Measurements from ENCODE around the gene INVS.

Gene INVS

GRCh38 chr9:100208673-100209072 lies 109.6 kb downstream of the INVS start:
- Histone ChIP-seq H3K4me3 (ENCODE audit: low read depth, low read length) (no peak overlapping the region), H3K9me3 (ENCODE audit: control insufficient read depth, low read length) (no peaks in the 10 kb centered on the region), H3K79me2 (no peaks in the 10 kb centered on the region), H3K36me3 (ENCODE audit: control insufficient read depth, insufficient read depth, low read length) (no peaks in the 10 kb centered on the region), H3K9ac (no peak overlapping the region), H3K4me2 (ENCODE audit: low read length) (no peak overlapping the region), H3K27ac (no peak overlapping the region), H3K4me1 (no peaks in the 10 kb centered on the region), H2AFZ (no peak overlapping the region), H3K27me3 (ENCODE audit: control insufficient read depth, insufficient read depth, low read length) (no peaks in the 10 kb centered on the region)
- TF ChIP-seq CTCF (IDR thresholded peaks at IDR 0.05): no peak

GRCh38 chr9:100211476-100211875 lies 112.4 kb downstream of the INVS start:
- Histone ChIP-seq H3K9ac (no peak overlapping the region), H3K4me2 (ENCODE audit: low read length) (no peak overlapping the region), H3K4me1 (no peaks in the 10 kb centered on the region), H3K9me3 (ENCODE audit: control insufficient read depth, low read length) (no peaks in the 10 kb centered on the region), H2AFZ (no peak overlapping the region), H3K27me3 (ENCODE audit: control insufficient read depth, insufficient read depth, low read length) (no peaks in the 10 kb centered on the region), H3K36me3 (ENCODE audit: control insufficient read depth, insufficient read depth, low read length) (no peaks in the 10 kb centered on the region), H3K4me3 (ENCODE audit: low read depth, low read length) (no peak overlapping the region), H3K27ac (no peak overlapping the region), H3K79me2 (no peaks in the 10 kb centered on the region)
- TF ChIP-seq CTCF (IDR thresholded peaks at IDR 0.05): no peak

GRCh38 chr9:100213730-100214477 lies 114.9 kb downstream of the INVS start:
- Histone ChIP-seq H3K27me3 (ENCODE audit: control insufficient read depth, insufficient read depth, low read length) (no peaks in the 10 kb centered on the region), H3K9me3 (ENCODE audit: control insufficient read depth, low read length) (no peaks in the 10 kb centered on the region), H2AFZ (no peak overlapping the region), H3K27ac (no peak overlapping the region), H3K4me1 (no peaks in the 10 kb centered on the region), H3K9ac (no peak overlapping the region), H3K79me2 (no peaks in the 10 kb centered on the region), H3K4me3 (ENCODE audit: low read depth, low read length) (no peak overlapping the region), H3K36me3 (ENCODE audit: control insufficient read depth, insufficient read depth, low read length) (no peaks in the 10 kb centered on the region), H3K4me2 (ENCODE audit: low read length) (no peak overlapping the region)
- TF ChIP-seq CTCF (IDR thresholded peaks at IDR 0.05): no peak

GRCh38 chr9:100216178-100216787 lies 117.2 kb downstream of the INVS start:
- no peak overlapping the region for H3K4me2 ChIP-seq (ENCODE audit: low read length)
- no peaks in the 10 kb centered on the region for H3K79me2 ChIP-seq
- no peaks in the 10 kb centered on the region for H3K4me1 ChIP-seq
- no peak overlapping the region for H3K27ac ChIP-seq
- no peaks in the 10 kb centered on the region for H3K27me3 ChIP-seq (ENCODE audit: control insufficient read depth, insufficient read depth, low read length)
- H3K9me3 ChIP-seq (ENCODE audit: control insufficient read depth, low read length): no peaks in the 10 kb centered on the region
- H3K9ac ChIP-seq: no peak overlapping the region
- no peaks in the 10 kb centered on the region for H3K36me3 ChIP-seq (ENCODE audit: control insufficient read depth, insufficient read depth, low read length)
- TF ChIP-seq CTCF (IDR thresholded peaks at IDR 0.05): peak; percentile 29
- H2AFZ ChIP-seq: no peak overlapping the region
- H3K4me3 ChIP-seq (ENCODE audit: low read depth, low read length): no peak overlapping the region

- Histone ChIP-seq H3K36me3 (ENCODE audit: control insufficient read depth, insufficient read depth, low read length) (no peaks in the 10 kb centered on the region), H3K4me2 (ENCODE audit: low read length) (no peak overlapping the region), H3K9me3 (ENCODE audit: control insufficient read depth, low read length) (no peaks in the 10 kb centered on the region), H3K27ac (no peak overlapping the region), H3K79me2 (no peaks in the 10 kb centered on the region), H3K27me3 (ENCODE audit: control insufficient read depth, insufficient read depth, low read length) (no peaks in the 10 kb centered on the region), H2AFZ (no peak overlapping the region), H3K9ac (no peak overlapping the region), H3K4me1 (no peaks in the 10 kb centered on the region), H3K4me3 (ENCODE audit: low read depth, low read length) (no peak overlapping the region)
- no peak for TF ChIP-seq CTCF (IDR thresholded peaks at IDR 0.05)
Observed at GRCh38 chr9:100217536-100217935, 118.5 kb downstream of the INVS start.

Measured in parathyroid adenoma (tissue), 2 donors.